H1 (cell line): Measurements from ENCODE around the gene SYNJ2. TPM values are rescaled to one million over a fixed set of nuclear protein-coding genes. Genes with fewer than 3 reads are reported as not detected.

ENCODE experiments used
- CEBPB ChIP-seq: IDR thresholded peaks from 2 replicates; pipeline ENCODE4 v1.6.1; 2012; ENCODE audit warnings: low read depth, low read length
- E2F6 ChIP-seq: IDR thresholded peaks from 2 replicates; pipeline ENCODE4 v1.6.1; 2012; ENCODE audit warnings: inconsistent platforms
- JUN ChIP-seq: IDR thresholded peaks from 2 replicates; pipeline ENCODE4 v1.6.1; 2011; ENCODE audit warnings: low read depth, mild to moderate bottlenecking, improper control_type of control experiment, low read length
- polyA plus RNA-seq, 7 experiments: library from polyadenylated mRNA; depleted of rRNA in 3 of 7; stranded (reverse) in 5 of 7; unstranded in 2 of 7; fragments of >200 nt in 5 of 7; fragments of 200-250 nt in 2 of 7; gene quantifications; 1 replicate in 5 of 7; 2 replicates in 1 of 7; 4 replicates in 1 of 7; pipeline versions ENCODE4 v1.2.1 to v1.2.3, GENCODE V29; 2011 to 2013; ENCODE audit warnings: missing spikeins in 2 of 7, mixed read lengths in 2 of 7
- total RNA-seq: library from RNA; stranded (reverse); fragmentation: NEBNext Ultra II Directional; extraction: Animal tissue kit (Norgen Biotek cat#: 25700); gene quantifications from 2 replicates; pipeline ENCODE4 v1.2.1, GENCODE V29; 2021

Gene SYNJ2
- total and polyA plus RNA-seq, 2 of the 8 experiments (the other 6 are each of a cell fraction or from before 2014, with no cell fraction given) = 3.7 to 13.9 TPM

GRCh38 chr6:158063736-158064135 lies 82.1 kb downstream of the SYNJ2 start (continued):
- no peak for TF ChIP-seq CEBPB
- no peak for TF ChIP-seq JUN
- TF ChIP-seq E2F6 = no peak
- TF ChIP-seq, all 59 proteins: peak for 0
